Neural progenitor cell (in vitro differentiated cells): ENCODE measurements around the gene SNX4. TPM values are rescaled to one million over a fixed set of nuclear protein-coding genes. Genes with fewer than 3 reads are reported as not detected.

Experiments used
- DNase-seq: peaks from one replicate; pipeline ENCODE4 v3.0.0-alpha.2; 2016; ENCODE audit warnings: low spot score
- H2AFZ ChIP-seq: fragments of 200-600 bp; sonication (generic); replicated peaks from 2 replicates; pipeline ENCODE4 v1.6.1; 2016; ENCODE audit warnings: antibody characterized with exemption
- H3F3A ChIP-seq: fragments of 200-600 bp; sonication (generic); 2 replicates; pipeline ENCODE4 v1.6.1; 2016; ENCODE audit warnings: antibody characterized with exemption, low read depth
- H3K27ac ChIP-seq: fragments of 200-600 bp; sonication (generic); 2 replicates; pipeline ENCODE4 v1.5.1; 2016; ENCODE audit warnings: mild to moderate bottlenecking
- H3K27me3 ChIP-seq: fragments of 200-600 bp; sonication (generic); 2 replicates; pipeline ENCODE4 v1.6.1; 2016; ENCODE audit warnings: mild to moderate bottlenecking, moderate library complexity
- H3K36me3 ChIP-seq: fragments of 200-600 bp; sonication (generic); 2 replicates; pipeline ENCODE4 v1.5.1; 2016
- H3K4me1 ChIP-seq: fragments of 200-600 bp; sonication (generic); 2 replicates; pipeline ENCODE4 v1.6.1; 2016; ENCODE audit warnings: mixed run types
- H3K4me2 ChIP-seq: fragments of 200-600 bp; sonication (generic); 2 replicates; pipeline ENCODE4 v1.6.1; 2016
- H3K4me3 ChIP-seq: fragments of 200-600 bp; sonication (generic); 2 replicates; pipeline ENCODE4 v1.5.1; 2016
- H3K79me2 ChIP-seq: fragments of 200-600 bp; sonication (generic); 2 replicates; pipeline ENCODE4 v1.6.1; 2016; ENCODE audit warnings: low read depth
- H3K9ac ChIP-seq: fragments of 200-600 bp; sonication (generic); 2 replicates; pipeline ENCODE4 v1.6.1; 2016
- H3K9me3 ChIP-seq: fragments of 200-600 bp; sonication (generic); 2 replicates; pipeline ENCODE4 v1.5.1; 2016; ENCODE audit warnings: low read depth
- H4K20me1 ChIP-seq: fragments of 200-600 bp; sonication (generic); 2 replicates; pipeline ENCODE4 v1.6.1; 2016; ENCODE audit warnings: low read depth
- H3K27ac Mint-ChIP-seq: 3 replicates; pipeline ENCODE4 v1.8.0; 2021; ENCODE audit warnings: mixed read lengths
- H3K27me3 Mint-ChIP-seq: 2 replicates; pipeline ENCODE4 v1.8.0; 2022; ENCODE audit warnings: low read depth, mild to moderate bottlenecking, inconsistent platforms, moderate library complexity, mixed read lengths; ENCODE audit not compliant: insufficient read depth
- H3K36me3 Mint-ChIP-seq: 3 replicates; pipeline ENCODE4 v1.8.0; 2021; ENCODE audit warnings: mixed read lengths
- H3K4me1 Mint-ChIP-seq: 3 replicates; pipeline ENCODE4 v1.8.0; 2021; ENCODE audit warnings: mixed read lengths
- H3K4me3 Mint-ChIP-seq: 3 replicates; pipeline ENCODE4 v1.8.0; 2021; ENCODE audit warnings: mild to moderate bottlenecking, moderate library complexity, mixed read lengths
- H3K9me3 Mint-ChIP-seq: 3 replicates; pipeline ENCODE4 v1.8.0; 2020; ENCODE audit warnings: mixed read lengths
- CTCF ChIP-seq: fragments of 200-600 bp; sonication (generic); IDR thresholded peaks from 2 replicates; pipeline ENCODE4 v1.5.1; 2017; ENCODE audit warnings: antibody characterized with exemption, mild to moderate bottlenecking
- EZH2 ChIP-seq: fragments of 200-600 bp; sonication (generic); IDR thresholded peaks from 2 replicates; pipeline ENCODE4 v1.6.1; 2017; ENCODE audit warnings: antibody characterized with exemption, mild to moderate bottlenecking, moderate library complexity
- EZH2phosphoT487 ChIP-seq: fragments of 200-600 bp; sonication (generic); IDR thresholded peaks from 2 replicates; pipeline ENCODE4 v1.6.1; 2017; ENCODE audit warnings: antibody characterized with exemption
- total RNA-seq: library from RNA; depleted of rRNA; stranded (reverse); fragments of >200 nt; gene quantifications from 2 replicates; pipeline ENCODE4 v1.2.3, GENCODE V29; 2015; ENCODE audit warnings: low replicate concordance

SNX4 gene
- total RNA-seq, 1 donor from 2014 or later = 65.4 TPM

- Histone ChIP-seq H4K20me1 (no peaks in the 10 kb centered on the region), H3K4me3 (no peak overlapping the region), H3K4me1 (no peaks in the 10 kb centered on the region), H2AFZ (no peak overlapping the region), H3F3A (no peaks in the 10 kb centered on the region), H3K9ac (no peak overlapping the region), H3K36me3 (peaks cover 10% of the 10 kb centered on the region), H3K4me2 (no peak overlapping the region), H3K27me3 (no peaks in the 10 kb centered on the region), H3K79me2 (no peaks in the 10 kb centered on the region), H3K27ac (no peak overlapping the region), H3K9me3 (no peaks in the 10 kb centered on the region)
- TF ChIP-seq EZH2phosphoT487 (no peak), EZH2 (no peak), CTCF (no peak)
- Mint-ChIP-seq H3K36me3 (peaks cover 26% of the 10 kb centered on the region), H3K4me1 (no peaks in the 10 kb centered on the region), H3K27ac (no peak overlapping the region), H3K9me3 (peaks cover 5% of the 10 kb centered on the region), H3K4me3 (no peak overlapping the region), H3K27me3 (no peaks in the 10 kb centered on the region)
- no peak for DNase-seq
These were observed 57.2 kb downstream of the SNX4 start for GRCh38 chr3:125462722-125463299.

- Histone ChIP-seq H3K4me2 (no peak overlapping the region), H4K20me1 (no peaks in the 10 kb centered on the region), H3K4me1 (no peaks in the 10 kb centered on the region), H3K79me2 (no peaks in the 10 kb centered on the region), H2AFZ (no peak overlapping the region), H3K9ac (no peak overlapping the region), H3K9me3 (no peaks in the 10 kb centered on the region), H3K4me3 (no peak overlapping the region), H3K27me3 (no peaks in the 10 kb centered on the region), H3K27ac (no peak overlapping the region), H3K36me3 (peaks cover 6% of the 10 kb centered on the region), H3F3A (no peaks in the 10 kb centered on the region)
- TF ChIP-seq EZH2 = no peak
- TF ChIP-seq CTCF = no peak
- no peak for TF ChIP-seq EZH2phosphoT487
- H3K36me3 Mint-ChIP-seq = peaks cover 23% of the 10 kb centered on the region
- no peak for DNase-seq
- no peaks in the 10 kb centered on the region for H3K4me1 Mint-ChIP-seq
- H3K27ac Mint-ChIP-seq = no peak overlapping the region
- no peak overlapping the region for H3K4me3 Mint-ChIP-seq
- peaks cover 5% of the 10 kb centered on the region for H3K9me3 Mint-ChIP-seq
- no peaks in the 10 kb centered on the region for H3K27me3 Mint-ChIP-seq
These were observed 58.1 kb downstream of the SNX4 start for GRCh38 chr3:125461896-125462295.

- H3K4me3 Mint-ChIP-seq = no peak overlapping the region
- no peaks in the 10 kb centered on the region for H3K27me3 Mint-ChIP-seq
- no peak overlapping the region for H3K9ac ChIP-seq
- peaks cover 19% of the 10 kb centered on the region for H3K36me3 Mint-ChIP-seq
- H3K27me3 ChIP-seq = no peaks in the 10 kb centered on the region
- no peaks in the 10 kb centered on the region for H3K4me1 Mint-ChIP-seq
- H2AFZ ChIP-seq = no peak overlapping the region
- no peaks in the 10 kb centered on the region for H3K9me3 Mint-ChIP-seq
- no peaks in the 10 kb centered on the region for H3K4me1 ChIP-seq
- H3K27ac Mint-ChIP-seq = no peak overlapping the region
- no peaks in the 10 kb centered on the region for H3K9me3 ChIP-seq
- no peak overlapping the region for H3K27ac ChIP-seq
- no peaks in the 10 kb centered on the region for H4K20me1 ChIP-seq
- no peak overlapping the region for H3K4me2 ChIP-seq
- no peaks in the 10 kb centered on the region for H3K79me2 ChIP-seq
- no peak overlapping the region for H3K4me3 ChIP-seq
- DNase-seq = no peak
- peaks cover 6% of the 10 kb centered on the region for H3K36me3 ChIP-seq
- TF ChIP-seq EZH2phosphoT487 (no peak), EZH2 (no peak), CTCF (no peak)
- H3F3A ChIP-seq = no peaks in the 10 kb centered on the region
These were observed 59.8 kb downstream of the SNX4 start for GRCh38 chr3:125460233-125460632.
